H1 (cell line): ENCODE results near the gene MED13. TPM values are rescaled to one million over a fixed set of nuclear protein-coding genes. Genes with fewer than 3 reads are reported as not detected.

ENCODE experiments used
- CTCF ChIA-PET: fragments of 300-600 bp; sonication (Branson Sonifier 250); formaldehyde crosslinking; loops from one replicate; lab custom pipeline; 2021; ENCODE audit not compliant: partially characterized antibody; lab: Charles Lee
- POLR2A ChIA-PET: fragments of 300-600 bp; sonication (Branson Sonifier 250); formaldehyde crosslinking; loops from one replicate; lab custom pipeline; 2021; ENCODE audit warnings: inconsistent platforms; ENCODE audit not compliant: partially characterized antibody; lab: Charles Lee
- DNase-seq, 2 experiments: peaks; one replicate each; pipeline versions ENCODE4 v3.0.0 to v3.0.0-alpha.2; 2010 to 2022; ENCODE audit warnings: low spot score in 2 of 2, low read depth in 1 of 2, mixed read lengths in 1 of 2
- FAIRE-seq: peaks from 2 replicates; lab custom pipeline; 2011; peaks lifted over from hg19 to GRCh38; lab: Jason Lieb, UNC
- H2AFZ ChIP-seq: 2 replicates; pipeline ENCODE4 v1.8.1; 2012; ENCODE audit warnings: low read length, inconsistent platforms
- H2AK5ac ChIP-seq: 2 replicates; pipeline ENCODE4 v1.6.1; 2013; ENCODE audit warnings: low read depth, low read length
- H2BK120ac ChIP-seq: replicated peaks from 2 replicates; pipeline ENCODE3; 2013; ENCODE audit warnings: low read depth, low read length, inconsistent platforms
- H2BK12ac ChIP-seq: 2 replicates; pipeline ENCODE4 v1.6.1; 2013; ENCODE audit warnings: low read depth, low read length
- H2BK15ac ChIP-seq: 2 replicates; pipeline ENCODE4 v1.6.1; 2013; ENCODE audit warnings: low read length
- H2BK20ac ChIP-seq: 2 replicates; pipeline ENCODE4 v1.6.1; 2013; ENCODE audit warnings: low read length
- H2BK5ac ChIP-seq: 2 replicates; pipeline ENCODE4 v1.6.1; 2013; ENCODE audit warnings: low read depth, low read length
- H3K14ac ChIP-seq: 2 replicates; pipeline ENCODE4 v1.6.1; 2013; ENCODE audit warnings: inconsistent platforms; ENCODE audit not compliant: insufficient read length
- H3K18ac ChIP-seq: 2 replicates; pipeline ENCODE4 v1.6.1; 2013; ENCODE audit warnings: low read length; ENCODE audit errors: extremely low read depth
- H3K23ac ChIP-seq: 2 replicates; pipeline ENCODE4 v1.6.1; 2013; ENCODE audit warnings: inconsistent platforms; ENCODE audit not compliant: insufficient read length
- H3K23me2 ChIP-seq: 2 replicates; pipeline ENCODE4 v1.6.1; 2013; ENCODE audit warnings: low read depth, low read length
- H3K27ac ChIP-seq: 2 replicates; pipeline ENCODE4 v1.6.1; 2011; ENCODE audit warnings: low read depth, low read length, inconsistent platforms
- H3K27me3 ChIP-seq, 4 experiments: replicated peaks in 1 of 4; 1 replicate in 1 of 4; 2 replicates in 3 of 4; pipeline versions ENCODE4 v1.6.1 to v1.8.1; 2011 to 2013; ENCODE audit warnings: low read length in 3 of 4, mild to moderate bottlenecking in 3 of 4, inconsistent platforms in 2 of 4, mixed read lengths in 2 of 4, moderate library complexity in 1 of 4; ENCODE audit not compliant: control insufficient read depth in 3 of 4, insufficient read depth in 3 of 4; ENCODE audit errors: extremely low read depth in 1 of 4
- H3K36me3 ChIP-seq, 4 experiments: 2 replicates each; pipeline versions ENCODE4 v1.6.1 to v1.8.1; 2011 to 2013; ENCODE audit warnings: mild to moderate bottlenecking in 4 of 4, low read length in 3 of 4, moderate library complexity in 2 of 4, control low read depth in 1 of 4, inconsistent platforms in 1 of 4; ENCODE audit not compliant: insufficient read depth in 4 of 4, control insufficient read depth in 2 of 4
- H3K4ac ChIP-seq: replicated peaks from 2 replicates; pipeline ENCODE3; 2013; ENCODE audit warnings: low read length, low read depth, mixed read lengths, inconsistent platforms; ENCODE audit not compliant: insufficient read length
- H3K4me1 ChIP-seq, 4 experiments: replicated peaks in 1 of 4; 1 replicate in 1 of 4; 2 replicates in 3 of 4; pipeline versions ENCODE4 v1.6.1 to v1.8.1; 2011 to 2013; ENCODE audit warnings: low read length in 3 of 4, inconsistent platforms in 2 of 4, mixed read lengths in 1 of 4; ENCODE audit not compliant: insufficient read depth in 4 of 4, control insufficient read depth in 3 of 4
- H3K4me2 ChIP-seq, 2 experiments: 2 replicates each; pipeline versions ENCODE4 v1.6.1 to v1.8.1; 2011 to 2013; ENCODE audit warnings: low read depth in 2 of 2, low read length in 2 of 2, control low read depth in 1 of 2, inconsistent platforms in 1 of 2, mild to moderate bottlenecking in 1 of 2; ENCODE audit not compliant: insufficient read depth in 1 of 2
- H3K4me3 ChIP-seq, 4 experiments: fragments of 200-600, 300-600 bp in 1 of 4; sonication (generic), shearing (Covaris generic), sonication (Bioruptor Twin) in 1 of 4; 2 replicates each; pipeline versions ENCODE4 v1.5.1 to v1.8.1; 2011 to 2016; ENCODE audit warnings: low read length in 4 of 4, low read depth in 3 of 4, control low read depth in 2 of 4, inconsistent platforms in 2 of 4, mild to moderate bottlenecking in 2 of 4, mixed read lengths in 1 of 4, moderate library complexity in 1 of 4; ENCODE audit not compliant: insufficient read depth in 2 of 4; ENCODE audit errors: extremely low read depth in 1 of 4
- H3K56ac ChIP-seq: replicated peaks from 2 replicates; pipeline ENCODE3; 2013; ENCODE audit warnings: low read depth, mild to moderate bottlenecking, mixed read lengths, low read length, inconsistent platforms; ENCODE audit not compliant: insufficient read length
- H3K79me1 ChIP-seq: 2 replicates; pipeline ENCODE4 v1.6.1; 2013; ENCODE audit warnings: low read depth, low read length, control low read depth
- H3K79me2 ChIP-seq, 2 experiments: 2 replicates each; pipeline versions ENCODE4 v1.6.1 to v1.8.1; 2012 to 2013; ENCODE audit warnings: low read length in 2 of 2, mild to moderate bottlenecking in 2 of 2, inconsistent platforms in 1 of 2; ENCODE audit not compliant: insufficient read depth in 2 of 2, control insufficient read depth in 1 of 2
- H3K9ac ChIP-seq, 4 experiments: replicated peaks in 1 of 4; 1 replicate in 1 of 4; 2 replicates in 3 of 4; pipeline versions ENCODE4 v1.6.1 to v1.8.1; 2011 to 2013; ENCODE audit warnings: low read depth in 3 of 4, low read length in 3 of 4, control low read depth in 2 of 4, mild to moderate bottlenecking in 2 of 4, moderate library complexity in 2 of 4, inconsistent platforms in 1 of 4; ENCODE audit errors: extremely low read depth in 1 of 4
- H3K9me3 ChIP-seq, 2 experiments: 2 replicates each; pipeline versions ENCODE4 v1.6.1 to v1.8.1; 2012 to 2013; ENCODE audit warnings: mild to moderate bottlenecking in 2 of 2, moderate library complexity in 2 of 2, control low read depth in 1 of 2, inconsistent platforms in 1 of 2, low read depth in 1 of 2, low read length in 1 of 2, mixed read lengths in 1 of 2; ENCODE audit not compliant: insufficient read depth in 2 of 2
- H4K20me1 ChIP-seq, 2 experiments: replicated peaks in 1 of 2; 2 replicates each; pipeline versions ENCODE3 to v1.8.1; 2011 to 2013; ENCODE audit warnings: inconsistent platforms in 2 of 2, low read length in 2 of 2, mild to moderate bottlenecking in 1 of 2; ENCODE audit not compliant: insufficient read depth in 2 of 2, control insufficient read depth in 1 of 2
- H4K5ac ChIP-seq: 2 replicates; pipeline ENCODE4 v1.6.1; 2013; ENCODE audit warnings: low read length, low read depth, mixed read lengths, inconsistent platforms; ENCODE audit not compliant: insufficient read length
- H4K8ac ChIP-seq: 2 replicates; pipeline ENCODE4 v1.8.0; 2013; ENCODE audit warnings: mild to moderate bottlenecking, moderate library complexity, low read length, inconsistent platforms; ENCODE audit not compliant: insufficient read depth; ENCODE audit errors: extremely low read depth
- H4K91ac ChIP-seq: replicated peaks from 2 replicates; pipeline ENCODE3; 2013; ENCODE audit warnings: low read length, mixed read lengths, inconsistent platforms; ENCODE audit not compliant: insufficient read length
- CEBPB ChIP-seq: IDR thresholded peaks from 2 replicates; pipeline ENCODE4 v1.6.1; 2012; ENCODE audit warnings: low read depth, low read length
- CREB1 ChIP-seq: IDR thresholded peaks from 2 replicates; pipeline ENCODE4 v1.6.1; 2012; ENCODE audit warnings: inconsistent platforms
- GABPA ChIP-seq: IDR thresholded peaks from 2 replicates; pipeline ENCODE4 v1.6.1; 2011; ENCODE audit warnings: mild to moderate bottlenecking, low read length, moderate library complexity, borderline replicate concordance; ENCODE audit not compliant: insufficient read depth
- MAFK ChIP-seq: IDR thresholded peaks from 2 replicates; pipeline ENCODE4 v1.6.1; 2012; ENCODE audit warnings: low read depth, mild to moderate bottlenecking, improper control_type of control experiment, low read length
- POU5F1 ChIP-seq: IDR thresholded peaks from 2 replicates; pipeline ENCODE4 v1.6.1; 2011; ENCODE audit warnings: low read depth, mild to moderate bottlenecking, low read length, moderate library complexity
- RAD21 ChIP-seq, 2 experiments: IDR thresholded peaks in 1 of 2; conservative IDR thresholded peaks in 1 of 2; 2 replicates each; pipeline ENCODE4 v1.6.1; 2011; ENCODE audit warnings: low read depth in 2 of 2, low read length in 2 of 2, improper control_type of control experiment in 1 of 2, inconsistent platforms in 1 of 2, mild to moderate bottlenecking in 1 of 2, moderate library complexity in 1 of 2
- SP4 ChIP-seq: IDR thresholded peaks from 2 replicates; pipeline ENCODE4 v1.6.1; 2012; ENCODE audit warnings: low read length, inconsistent platforms
- TCF12 ChIP-seq: IDR thresholded peaks from 2 replicates; pipeline ENCODE4 v1.6.1; 2011; ENCODE audit warnings: low read depth, mild to moderate bottlenecking, low read length
- WGBS, 2 experiments: shearing (Covaris generic) in 1 of 2; methylation state at CpG; one replicate each; pipeline versions ENCODE4 v1.1.6 to v1.1.7; 2013 to 2015; ENCODE audit warnings: low lambda C conversion rate in 2 of 2, mixed read lengths in 2 of 2, inconsistent platforms in 1 of 2, low coverage in 1 of 2, missing lambda C conversion rate in 1 of 2; ENCODE audit not compliant: insufficient replicate concordance in 2 of 2, insufficient coverage in 1 of 2, insufficient read length in 1 of 2; ENCODE audit errors: extremely low coverage in 1 of 2, missing lambda C conversion rate in 1 of 2; 5-methylcytosine and 5-hydroxymethylcytosine counted together
- polyA plus RNA-seq, 7 experiments: library from polyadenylated mRNA; depleted of rRNA in 3 of 7; stranded (reverse) in 5 of 7; unstranded in 2 of 7; fragments of >200 nt in 5 of 7; fragments of 200-250 nt in 2 of 7; gene quantifications; 1 replicate in 5 of 7; 2 replicates in 1 of 7; 4 replicates in 1 of 7; pipeline versions ENCODE4 v1.2.1 to v1.2.3, GENCODE V29; 2011 to 2013; ENCODE audit warnings: missing spikeins in 2 of 7, mixed read lengths in 2 of 7
- total RNA-seq: library from RNA; stranded (reverse); fragmentation: NEBNext Ultra II Directional; extraction: Animal tissue kit (Norgen Biotek cat#: 25700); gene quantifications from 2 replicates; pipeline ENCODE4 v1.2.1, GENCODE V29; 2021
- TF ChIP-seq, protein P1 (sequence below): IDR thresholded peaks from 2 replicates; pipeline ENCODE4 v1.6.1; 2011; ENCODE audit warnings: low read depth, mild to moderate bottlenecking, low read length; ENCODE audit not compliant: insufficient read depth
- TF ChIP-seq, protein P2 (sequence below), 3 experiments: IDR thresholded peaks; 1 replicate in 2 of 3; 2 replicates in 1 of 3; pipeline versions ENCODE4 v1.5.1 to v1.6.1; 2011; ENCODE audit warnings: low read length in 3 of 3, mild to moderate bottlenecking in 3 of 3, inconsistent platforms in 2 of 3, low read depth in 1 of 3, moderate library complexity in 1 of 3; ENCODE audit not compliant: insufficient read depth in 1 of 3; ENCODE audit errors: control extremely low read depth in 1 of 3

Gene MED13
- total and polyA plus RNA-seq, 2 of the 8 experiments (the other 6 are each of a cell fraction or from before 2014, with no cell fraction given): 11.3 to 44.8 TPM

DNA sequence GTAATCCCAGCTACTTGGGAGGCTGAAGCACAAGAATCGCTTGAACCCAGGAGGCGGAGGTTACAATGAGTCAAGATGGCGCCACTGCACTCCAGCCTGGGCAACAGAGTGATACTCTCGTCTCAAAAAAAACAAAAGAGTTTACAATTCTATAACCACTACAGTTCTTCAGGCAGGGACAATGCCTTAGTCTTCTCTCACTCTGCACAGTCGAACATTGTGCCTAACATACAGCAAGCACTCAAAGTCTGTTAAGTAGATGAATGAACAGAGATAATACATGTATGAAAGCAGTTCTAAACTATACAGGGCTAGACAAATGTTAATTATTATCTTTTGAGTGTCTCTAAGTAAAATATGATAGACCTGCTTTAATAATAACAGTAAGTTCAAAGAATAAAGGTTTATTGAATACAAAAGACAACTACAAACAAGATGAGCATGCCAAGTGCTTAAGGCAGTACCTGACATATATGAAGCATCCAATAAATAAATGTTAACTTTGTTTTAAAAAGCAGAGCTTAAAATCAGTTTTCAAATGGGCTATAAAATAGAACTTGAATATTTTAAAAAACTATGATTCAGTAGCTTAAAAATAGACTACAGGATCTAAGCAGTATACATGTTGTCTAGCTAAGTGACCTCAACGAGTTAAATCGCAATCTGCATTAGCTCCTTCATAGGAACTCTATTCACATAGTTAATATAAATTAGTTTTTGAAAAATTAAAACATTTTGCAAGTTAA lies 156.6 kb downstream of the MED13 start:
- H3K18ac ChIP-seq: no peak overlapping the region
- H3K4me2 ChIP-seq: no peak overlapping the region
- H2AK5ac ChIP-seq: no peak overlapping the region
- H3K4ac ChIP-seq: no peak overlapping the region
- H3K4me1 ChIP-seq: no peaks in the 10 kb centered on the region
- no peak overlapping the region for H4K5ac ChIP-seq
- H3K56ac ChIP-seq: no peak overlapping the region
- no peak overlapping the region for H4K8ac ChIP-seq
- no peaks in the 10 kb centered on the region for H3K79me1 ChIP-seq
- no peak overlapping the region for H3K23ac ChIP-seq
- H3K27me3 ChIP-seq: no peaks in the 10 kb centered on the region
- no peak overlapping the region for H3K14ac ChIP-seq
- no peak overlapping the region for H2BK120ac ChIP-seq
- peaks cover 0 to 3% of the 10 kb centered on the region in 2 experiments for H4K20me1 ChIP-seq
- H3K27ac ChIP-seq: no peak overlapping the region
- H3K23me2 ChIP-seq: no peaks in the 10 kb centered on the region
- FAIRE-seq (no peak), DNase-seq (no peak)
- H3K36me3 ChIP-seq: peaks cover 6 to 51% (median 27%) of the 10 kb centered on the region in 4 experiments; a peak in 7 of 8 replicates
- ChIA-PET POLR2A (interaction anchor here (0.7 kb wide), 1 partner anchor 17 kb away, joined by 3 read pairs; no protein-coding TSS in a partner anchor), CTCF (no interaction called here)
- no peak overlapping the region for H3K9ac ChIP-seq
- H2BK15ac ChIP-seq: no peak overlapping the region
- H2BK20ac ChIP-seq: no peak overlapping the region
- no peak overlapping the region for H2BK5ac ChIP-seq
- H2AFZ ChIP-seq: no peak overlapping the region
- no peak overlapping the region for H3K4me3 ChIP-seq
- H3K9me3 ChIP-seq: no peaks in the 10 kb centered on the region
- WGBS, 2 experiments: 94% methylated on average over 7 of the region's 7 CpGs; no CpG with 5 or more reads in 1 of the 2 experiments
- no peaks in the 10 kb centered on the region for H3K79me2 ChIP-seq
- H4K91ac ChIP-seq: no peak overlapping the region
- H2BK12ac ChIP-seq: no peak overlapping the region
- TF ChIP-seq, protein P1, sequence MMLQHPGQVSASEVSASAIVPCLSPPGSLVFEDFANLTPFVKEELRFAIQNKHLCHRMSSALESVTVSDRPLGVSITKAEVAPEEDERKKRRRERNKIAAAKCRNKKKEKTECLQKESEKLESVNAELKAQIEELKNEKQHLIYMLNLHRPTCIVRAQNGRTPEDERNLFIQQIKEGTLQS: no peak
- TF ChIP-seq SP4 (no peak), MAFK (no peak), RAD21 (IDR thresholded peaks at IDR 0.05 in 1 of 2, conservative IDR thresholded peaks at IDR 0.05 in 1 of 2; ENCODE audit: low read depth in 2 of 2, low read length in 2 of 2) (no peak), GABPA (no peak), CREB1 (no peak), TCF12 (no peak), POU5F1 (no peak), CEBPB (no peak)
- TF ChIP-seq, protein P2, sequence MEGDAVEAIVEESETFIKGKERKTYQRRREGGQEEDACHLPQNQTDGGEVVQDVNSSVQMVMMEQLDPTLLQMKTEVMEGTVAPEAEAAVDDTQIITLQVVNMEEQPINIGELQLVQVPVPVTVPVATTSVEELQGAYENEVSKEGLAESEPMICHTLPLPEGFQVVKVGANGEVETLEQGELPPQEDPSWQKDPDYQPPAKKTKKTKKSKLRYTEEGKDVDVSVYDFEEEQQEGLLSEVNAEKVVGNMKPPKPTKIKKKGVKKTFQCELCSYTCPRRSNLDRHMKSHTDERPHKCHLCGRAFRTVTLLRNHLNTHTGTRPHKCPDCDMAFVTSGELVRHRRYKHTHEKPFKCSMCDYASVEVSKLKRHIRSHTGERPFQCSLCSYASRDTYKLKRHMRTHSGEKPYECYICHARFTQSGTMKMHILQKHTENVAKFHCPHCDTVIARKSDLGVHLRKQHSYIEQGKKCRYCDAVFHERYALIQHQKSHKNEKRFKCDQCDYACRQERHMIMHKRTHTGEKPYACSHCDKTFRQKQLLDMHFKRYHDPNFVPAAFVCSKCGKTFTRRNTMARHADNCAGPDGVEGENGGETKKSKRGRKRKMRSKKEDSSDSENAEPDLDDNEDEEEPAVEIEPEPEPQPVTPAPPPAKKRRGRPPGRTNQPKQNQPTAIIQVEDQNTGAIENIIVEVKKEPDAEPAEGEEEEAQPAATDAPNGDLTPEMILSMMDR (IDR thresholded peaks at IDR 0.05; ENCODE audit: control extremely low read depth in 1 of 3, insufficient read depth in 1 of 3, low read depth in 1 of 3, low read length in 3 of 3): no peak
